GM21619 (cell line): ENCODE data around the gene FOCAD.
"Not testable (repeated sequence)": the region's sequence is repeated elsewhere in the genome, so short reads cannot be mapped to it uniquely, and the experiment has no call there.

ENCODE experiments used
- ATAC-seq: cut with Tn5 transposase; IDR thresholded peaks from one replicate; pipeline ENCODE4 v1.9.1; 2021; ENCODE audit not compliant: unreplicated experiment

The FOCAD gene

GRCh38 chr9:20945269-20945668 lies 261.2 kb downstream of the FOCAD start:
- no peak for ATAC-seq

- ATAC-seq: no peak
These were observed 261.8 kb downstream of the FOCAD start for GRCh38 chr9:20945856-20946255.

DNA sequence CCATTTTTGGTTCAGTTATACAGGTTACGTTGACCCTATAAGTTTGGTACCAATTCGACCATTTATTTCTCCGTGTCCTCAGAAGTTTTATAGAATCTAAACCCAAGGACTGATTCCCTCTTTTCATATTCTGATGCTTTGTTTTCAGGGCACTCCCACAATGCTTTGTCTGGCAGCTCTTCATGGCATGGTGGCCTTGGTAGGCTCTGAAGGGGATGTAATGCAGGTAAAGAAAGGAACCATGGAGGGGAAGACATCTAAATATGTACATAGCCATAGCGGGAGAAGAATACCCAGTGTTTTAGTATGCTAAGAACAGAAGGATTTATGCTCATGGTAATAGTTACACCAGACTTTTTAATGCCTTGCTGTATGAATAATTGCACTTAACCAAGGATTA lies 264.6 kb downstream of the FOCAD start:
- ATAC-seq: no peak

DNA sequence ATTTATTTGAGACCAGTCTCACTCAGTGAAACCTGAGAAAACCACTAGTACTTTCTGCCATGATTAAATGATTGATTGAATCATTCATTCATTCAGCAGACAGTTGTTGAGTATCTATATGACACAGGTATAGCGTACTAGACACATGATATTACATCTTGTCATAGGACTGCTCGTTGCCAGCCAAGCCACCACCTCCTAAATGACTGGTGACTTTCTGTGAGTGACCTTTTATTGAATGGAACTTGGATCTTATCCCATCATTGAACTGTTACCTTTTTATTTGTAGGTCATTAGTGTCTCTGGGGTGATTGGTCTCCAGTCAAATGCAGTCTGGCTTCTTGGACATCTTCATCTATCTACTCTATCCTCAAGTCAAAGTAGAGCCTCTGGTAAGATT lies 266.6 kb downstream of the FOCAD start:
- no peak for ATAC-seq

DNA sequence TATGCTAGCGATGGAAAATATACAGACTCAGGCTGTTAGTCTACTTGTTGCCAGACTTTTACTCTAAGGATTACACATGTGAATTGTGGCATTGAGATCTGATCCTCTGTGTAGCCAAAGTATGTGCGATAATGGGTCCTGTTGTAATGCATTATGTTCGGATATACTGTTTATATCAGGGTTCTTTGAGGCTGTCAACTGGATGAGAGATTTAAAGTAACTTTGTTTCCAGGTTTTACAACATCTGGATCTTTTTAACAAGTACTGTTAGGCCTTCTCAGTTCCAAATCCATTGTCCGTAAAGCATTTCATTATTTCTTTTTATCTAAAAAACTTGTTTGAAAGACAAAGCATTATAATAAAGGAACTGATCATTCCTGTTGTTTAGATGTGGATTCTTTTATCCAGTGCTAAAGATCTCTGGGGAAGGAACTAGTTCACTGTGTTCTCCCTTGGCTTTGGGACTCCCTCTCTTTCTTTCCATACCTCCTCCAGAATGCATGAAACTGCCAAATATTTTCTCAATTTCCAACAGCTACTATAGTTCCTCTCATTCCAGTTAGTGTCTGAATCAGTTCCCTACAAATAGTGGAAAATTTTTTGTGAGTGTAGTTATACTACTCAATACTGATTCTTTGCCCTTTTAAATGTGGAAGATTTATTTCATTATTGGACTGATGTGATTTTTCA lies 278.6 kb downstream of the FOCAD start:
- ATAC-seq: no peak

GRCh38 chr9:20972684-20973083 lies 288.6 kb downstream of the FOCAD start:
- ATAC-seq: no peak

GRCh38 chr9:20973246-20973947 lies 289.3 kb downstream of the FOCAD start:
- not testable (repeated sequence) for ATAC-seq

- ATAC-seq: not testable (repeated sequence)
These were observed 290.3 kb downstream of the FOCAD start for GRCh38 chr9:20974191-20974938.

DNA sequence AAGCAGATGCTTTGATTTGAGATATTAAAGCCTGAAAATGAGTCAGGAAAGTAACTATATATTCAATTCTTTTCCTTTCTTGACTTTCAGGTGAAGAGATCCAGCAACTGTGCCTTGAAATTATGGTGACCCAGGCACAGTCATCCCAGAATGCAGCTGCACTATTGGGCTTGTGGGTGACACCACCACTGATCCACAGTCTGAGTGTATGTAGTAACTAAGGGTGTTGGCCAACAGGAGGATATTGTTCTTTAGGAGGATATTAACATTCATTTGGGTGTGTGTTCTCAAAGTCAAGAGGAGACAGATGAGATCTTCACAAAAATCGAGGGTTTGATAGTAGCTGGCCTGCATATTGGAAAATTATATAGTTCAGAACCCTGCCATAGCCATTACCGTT lies 294.2 kb downstream of the FOCAD start:
- ATAC-seq: no peak

GRCh38 chr9:20980832-20981455 lies 296.9 kb downstream of the FOCAD start:
- ATAC-seq: peak; percentile 77

GRCh38 chr9:20981486-20981885 lies 297.4 kb downstream of the FOCAD start:
- no peak for ATAC-seq

GRCh38 chr9:20984506-20984905 lies 300.4 kb downstream of the FOCAD start:
- ATAC-seq: no peak

DNA sequence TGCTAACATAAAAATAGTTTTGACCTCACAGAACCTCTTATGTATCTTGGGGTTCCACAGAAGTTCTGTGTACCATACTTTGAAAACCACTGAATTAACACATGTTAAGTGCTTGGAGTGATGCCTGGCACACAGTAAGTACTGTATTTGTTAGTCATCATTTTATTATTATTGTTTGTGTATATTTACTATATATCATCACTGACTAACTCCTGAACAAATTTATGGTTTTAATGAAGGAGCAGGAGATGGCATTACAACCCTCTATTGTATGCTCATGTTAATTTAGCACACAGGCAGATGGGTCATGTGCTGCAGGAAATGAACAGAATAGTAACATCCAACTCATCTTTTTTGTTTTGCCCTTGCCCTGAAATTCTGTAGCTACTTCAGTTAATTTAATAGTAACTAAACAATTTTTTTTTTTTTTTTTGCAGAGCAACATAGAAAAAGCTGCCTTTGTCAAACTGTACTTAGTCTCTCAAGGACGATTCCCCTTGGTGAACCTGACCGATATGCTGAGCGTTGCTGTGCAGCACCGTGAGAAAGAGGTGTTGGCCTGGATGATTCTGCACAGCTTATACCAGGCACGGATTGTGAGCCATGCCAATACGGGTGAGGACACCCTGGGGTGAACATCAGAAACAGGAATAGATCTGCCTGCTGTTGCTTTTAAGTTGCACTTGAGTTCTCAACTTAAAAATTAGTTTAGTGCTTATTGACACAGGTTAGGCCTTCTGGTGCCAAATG lies 302.0 kb downstream of the FOCAD start:
- ATAC-seq: no peak

DNA sequence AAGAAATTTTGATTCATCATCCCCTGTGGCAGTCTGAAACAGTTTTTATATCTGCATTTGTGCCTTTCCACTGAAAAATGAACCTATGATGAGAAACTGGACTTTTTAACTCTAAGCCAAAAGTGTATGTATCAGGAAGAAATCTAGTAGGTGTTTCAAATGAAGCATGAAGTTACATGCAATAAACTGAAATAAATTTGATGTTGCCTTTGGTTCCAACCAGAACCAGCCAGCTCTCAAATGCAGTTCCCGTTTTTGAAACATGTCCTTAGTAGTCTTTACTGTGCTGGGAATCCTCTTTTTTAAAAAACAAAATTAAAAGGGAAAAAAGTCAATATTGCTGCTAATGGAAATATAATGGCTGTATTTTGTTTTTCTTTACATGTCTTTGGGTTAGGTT lies 303.5 kb downstream of the FOCAD start:
- ATAC-seq: no peak

- ATAC-seq: no peak
These were observed 304.0 kb downstream of the FOCAD start for GRCh38 chr9:20988061-20988460.

GRCh38 chr9:20988671-20989315 lies 304.7 kb downstream of the FOCAD start:
- ATAC-seq: no peak

GRCh38 chr9:20989923-20990341 lies 305.9 kb downstream of the FOCAD start:
- no peak for ATAC-seq

DNA sequence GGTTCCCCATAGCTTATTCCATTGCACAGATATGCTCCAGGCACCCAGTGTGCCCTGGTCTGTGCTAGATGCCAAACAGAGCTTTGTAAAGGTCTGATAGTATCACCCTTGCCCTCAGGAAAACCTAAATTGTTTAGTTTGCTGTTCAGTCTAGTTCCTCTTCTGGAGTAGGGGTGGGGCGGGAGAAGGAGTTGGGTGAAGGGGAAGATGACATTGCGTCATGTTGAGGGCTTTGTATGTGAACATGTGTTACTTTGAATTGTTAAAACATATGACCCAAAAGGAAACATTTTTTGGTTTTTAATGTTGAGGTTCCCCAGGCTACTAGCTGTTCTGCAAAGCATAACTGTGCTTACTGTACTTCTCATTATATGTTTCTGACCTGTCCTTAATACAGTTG lies 306.8 kb downstream of the FOCAD start:
- no peak for ATAC-seq

GRCh38 chr9:20994486-20994885 lies 310.4 kb downstream of the FOCAD start:
- no peak for ATAC-seq

- ATAC-seq: no peak
These were observed 311.6 kb downstream of the FOCAD start for GRCh38 chr9:20995616-20996015.
